Activated T-cell treated with anti-CD3 and anti-CD28 coated beads, Interleukin-2, amount 50 U/mL, for 24 hours (primary cell): ENCODE measurements around the gene PLB1.
A peak's percentile ranks its signal among the peaks of the same experiment; 100 is the strongest.

Experiments
- DNase-seq: peaks from one replicate; pipeline ENCODE4 v3.0.0-alpha.2; 2020
- H3K27ac Mint-ChIP-seq: 2 replicates; pipeline ENCODE4 v1.8.0; 2020; ENCODE audit warnings: mild to moderate bottlenecking, mixed read lengths
- H3K27me3 Mint-ChIP-seq: 2 replicates; pipeline ENCODE4 v1.8.0; 2020; ENCODE audit warnings: mixed read lengths
- H3K36me3 Mint-ChIP-seq: 2 replicates; pipeline ENCODE4 v1.8.0; 2020; ENCODE audit warnings: low read depth, mixed read lengths
- H3K4me1 Mint-ChIP-seq: 2 replicates; pipeline ENCODE4 v1.8.0; 2020; ENCODE audit warnings: low read depth, mixed read lengths
- H3K4me3 Mint-ChIP-seq: 2 replicates; pipeline ENCODE4 v1.8.0; 2020; ENCODE audit warnings: mild to moderate bottlenecking, moderate library complexity, mixed read lengths
- H3K9me3 Mint-ChIP-seq: 2 replicates; pipeline ENCODE4 v1.8.0; 2020; ENCODE audit warnings: mixed read lengths

The PLB1 gene

GRCh38 chr2:28613633-28614501, 118.0 kb downstream of the PLB1 start:
- DNase-seq: peak; percentile 61
- H3K27ac Mint-ChIP-seq: no peak overlapping the region

GRCh38 chr2:28615706-28616105, 119.8 kb downstream of the PLB1 start:
- H3K36me3 Mint-ChIP-seq: no peaks in the 10 kb centered on the region
- no peaks in the 10 kb centered on the region for H3K9me3 Mint-ChIP-seq
- no peak for DNase-seq
- H3K4me3 Mint-ChIP-seq: no peak overlapping the region
- H3K27me3 Mint-ChIP-seq: no peaks in the 10 kb centered on the region
- H3K4me1 Mint-ChIP-seq: peaks cover 48% of the 10 kb centered on the region
- H3K27ac Mint-ChIP-seq: no peak overlapping the region

More at GRCh38 chr2:28613633-28614501, 118.0 kb downstream of the PLB1 start:
- no peaks in the 10 kb centered on the region for H3K27me3 Mint-ChIP-seq
- H3K9me3 Mint-ChIP-seq: no peaks in the 10 kb centered on the region
- no peaks in the 10 kb centered on the region for H3K36me3 Mint-ChIP-seq
- H3K4me1 Mint-ChIP-seq: peaks cover 42% of the 10 kb centered on the region
- no peak overlapping the region for H3K4me3 Mint-ChIP-seq

GRCh38 chr2:28616396-28616999, 120.6 kb downstream of the PLB1 start:
- Mint-ChIP-seq H3K36me3 (no peaks in the 10 kb centered on the region), H3K27ac (no peak overlapping the region), H3K27me3 (no peaks in the 10 kb centered on the region), H3K4me1 (peaks cover 48% of the 10 kb centered on the region), H3K9me3 (no peaks in the 10 kb centered on the region), H3K4me3 (no peak overlapping the region)
- no peak for DNase-seq

- peaks cover 54% of the 10 kb centered on the region for H3K4me1 Mint-ChIP-seq
- DNase-seq: no peak
- no peak overlapping the region for H3K27ac Mint-ChIP-seq
- H3K9me3 Mint-ChIP-seq: no peaks in the 10 kb centered on the region
- no peaks in the 10 kb centered on the region for H3K27me3 Mint-ChIP-seq
- H3K36me3 Mint-ChIP-seq: no peaks in the 10 kb centered on the region
- no peak overlapping the region for H3K4me3 Mint-ChIP-seq
Measured at GRCh38 chr2:28617502-28618184, 121.8 kb downstream of the PLB1 start.

- no peak for DNase-seq
- no peak overlapping the region for H3K27ac Mint-ChIP-seq
- H3K36me3 Mint-ChIP-seq: no peaks in the 10 kb centered on the region
- no peak overlapping the region for H3K4me3 Mint-ChIP-seq
- no peaks in the 10 kb centered on the region for H3K27me3 Mint-ChIP-seq
- peaks cover 61% of the 10 kb centered on the region for H3K4me1 Mint-ChIP-seq
- H3K9me3 Mint-ChIP-seq: peaks cover 3% of the 10 kb centered on the region
Measured at GRCh38 chr2:28618221-28619141, 122.6 kb downstream of the PLB1 start.

- no peak for DNase-seq
- H3K4me1 Mint-ChIP-seq: peaks cover 72% of the 10 kb centered on the region
- no peaks in the 10 kb centered on the region for H3K27me3 Mint-ChIP-seq
- peaks cover 3% of the 10 kb centered on the region for H3K9me3 Mint-ChIP-seq
- no peaks in the 10 kb centered on the region for H3K36me3 Mint-ChIP-seq
- no peak overlapping the region for H3K4me3 Mint-ChIP-seq
- H3K27ac Mint-ChIP-seq: peak overlapping the region; percentile 8
Measured at GRCh38 chr2:28619213-28620196, 123.6 kb downstream of the PLB1 start.

- Mint-ChIP-seq H3K27ac (peak overlapping the region; percentile 47), H3K36me3 (no peaks in the 10 kb centered on the region), H3K4me3 (no peak overlapping the region), H3K27me3 (no peaks in the 10 kb centered on the region), H3K9me3 (peaks cover 3% of the 10 kb centered on the region), H3K4me1 (peaks cover 80% of the 10 kb centered on the region)
- no peak for DNase-seq
Measured at GRCh38 chr2:28620291-28620793, 124.5 kb downstream of the PLB1 start.

- Mint-ChIP-seq H3K27me3 (no peaks in the 10 kb centered on the region), H3K4me1 (peaks cover 84% of the 10 kb centered on the region), H3K27ac (peak overlapping the region; percentile 90), H3K4me3 (no peak overlapping the region), H3K36me3 (no peaks in the 10 kb centered on the region), H3K9me3 (peaks cover 3% of the 10 kb centered on the region)
- DNase-seq: no peak
Measured at GRCh38 chr2:28620801-28621171, 124.9 kb downstream of the PLB1 start.

GRCh38 chr2:28621172-28622100, 125.6 kb downstream of the PLB1 start:
- Mint-ChIP-seq H3K27ac (peak overlapping the region; percentile 90), H3K4me3 (peak overlapping the region; percentile 21), H3K9me3 (peaks cover 3% of the 10 kb centered on the region), H3K27me3 (no peaks in the 10 kb centered on the region), H3K36me3 (no peaks in the 10 kb centered on the region), H3K4me1 (peaks cover 90% of the 10 kb centered on the region)
- DNase-seq: peak; percentile 62

- H3K36me3 Mint-ChIP-seq: no peaks in the 10 kb centered on the region
Measured at GRCh38 chr2:28622101-28622499, 126.2 kb downstream of the PLB1 start.

GRCh38 chr2:28623582-28624405, 127.9 kb downstream of the PLB1 start:
- DNase-seq: no peak
- Mint-ChIP-seq H3K36me3 (no peaks in the 10 kb centered on the region), H3K4me1 (peaks cover 92% of the 10 kb centered on the region), H3K4me3 (peak overlapping the region; percentile 76), H3K9me3 (peaks cover 3% of the 10 kb centered on the region), H3K27me3 (no peaks in the 10 kb centered on the region), H3K27ac (peak overlapping the region; percentile 98)

More at GRCh38 chr2:28622101-28622499, 126.2 kb downstream of the PLB1 start:
- Mint-ChIP-seq H3K4me3 (peak overlapping the region; percentile 21), H3K9me3 (peaks cover 3% of the 10 kb centered on the region), H3K27me3 (no peaks in the 10 kb centered on the region), H3K27ac (peak overlapping the region; percentile 90), H3K4me1 (peaks cover 96% of the 10 kb centered on the region)
- DNase-seq: no peak

GRCh38 chr2:28624436-28624792, 128.6 kb downstream of the PLB1 start:
- H3K27ac Mint-ChIP-seq: peak overlapping the region; percentile 98
- H3K36me3 Mint-ChIP-seq: no peaks in the 10 kb centered on the region
- peaks cover 3% of the 10 kb centered on the region for H3K9me3 Mint-ChIP-seq
- peak overlapping the region; percentile 76 for H3K4me3 Mint-ChIP-seq
- no peaks in the 10 kb centered on the region for H3K27me3 Mint-ChIP-seq
- no peak for DNase-seq
- H3K4me1 Mint-ChIP-seq: peaks cover 85% of the 10 kb centered on the region
